ENCODE data around the gene COL25A1.

COL25A1 gene

GRCh38 chr4:109214622-109215301 is 87.7 kb downstream of the COL25A1 start:
- DNase-seq, result no peak

- no peak for DNase-seq
These were observed 89.4 kb downstream of the COL25A1 start for GRCh38 chr4:109213056-109213455.

- no peak for DNase-seq
These were observed 90.8 kb downstream of the COL25A1 start for GRCh38 chr4:109211671-109212070.

- no peak for DNase-seq
These were observed 92.8 kb downstream of the COL25A1 start for GRCh38 chr4:109209647-109210046.

GRCh38 chr4:109207898-109208297 is 94.6 kb downstream of the COL25A1 start:
- DNase-seq, result no peak

GRCh38 chr4:109207061-109207460 is 95.4 kb downstream of the COL25A1 start:
- no peak for DNase-seq

GRCh38 chr4:109206620-109207019 is 95.8 kb downstream of the COL25A1 start:
- DNase-seq, result no peak

GRCh38 chr4:109205186-109205585 is 97.3 kb downstream of the COL25A1 start:
- DNase-seq, result no peak

- DNase-seq, result no peak
These were observed 102.9 kb downstream of the COL25A1 start for GRCh38 chr4:109199585-109199984.

- DNase-seq, result no peak
These were observed 106.8 kb downstream of the COL25A1 start for GRCh38 chr4:109195646-109196045.

GRCh38 chr4:109191216-109191615 is 111.2 kb downstream of the COL25A1 start:
- no peak for DNase-seq

GRCh38 chr4:109186458-109186945 is 116.0 kb downstream of the COL25A1 start:
- DNase-seq, result no peak

- DNase-seq, result no peak
These were observed 116.5 kb downstream of the COL25A1 start for GRCh38 chr4:109185951-109186350.

- DNase-seq, result no peak
These were observed 116.9 kb downstream of the COL25A1 start for GRCh38 chr4:109185548-109185947.

GRCh38 chr4:109184491-109184961 is 117.9 kb downstream of the COL25A1 start:
- peak; percentile 7 to 15 for DNase-seq

- DNase-seq, result no peak
These were observed 118.4 kb downstream of the COL25A1 start for GRCh38 chr4:109183931-109184490.

- no peak for DNase-seq
These were observed 119.8 kb downstream of the COL25A1 start for GRCh38 chr4:109182696-109183095.

- DNase-seq, result no peak
These were observed 123.4 kb downstream of the COL25A1 start for GRCh38 chr4:109179061-109179460.

- no peak for DNase-seq
These were observed 125.2 kb downstream of the COL25A1 start for GRCh38 chr4:109177096-109177810.

GRCh38 chr4:109174224-109174953 is 128.1 kb downstream of the COL25A1 start:
- no peak for DNase-seq

- no peak for DNase-seq
These were observed 130.2 kb downstream of the COL25A1 start for GRCh38 chr4:109172301-109172700.

- DNase-seq, result no peak
These were observed 131.4 kb downstream of the COL25A1 start for GRCh38 chr4:109171070-109171469.

- peak in 1 of 2 donors; percentile 10 for DNase-seq
These were observed 133.3 kb downstream of the COL25A1 start for GRCh38 chr4:109169170-109169569.
